HepG2 (cell line): ENCODE results near the gene IL6ST. TPM values are rescaled to one million over a fixed set of nuclear protein-coding genes. Genes with fewer than 3 reads are reported as not detected.

Experiments used
- ATAC-seq: fragments of 200-7000 bp; cut with Tn5 transposase; 3 replicates; pipeline ENCODE4 v1.9.1; 2020; ENCODE audit warnings: mild to moderate bottlenecking, moderate library complexity
- BruUV-seq: library from RNA; stranded (reverse); fragments of 400-500 nt; replicated peaks from 2 replicates; lab custom pipeline; 2021; lab: Mats Ljungman, UMichigan
- CTCF ChIA-PET: fragments of 300-600 bp; formaldehyde crosslinking; extraction: SDS; loops from one replicate; lab custom pipeline; 2021; ENCODE audit warnings: low total read pairs, inconsistent platforms, low intra/inter-chr PET ratio; lab: Yijun Ruan, JAX
- POLR2A ChIA-PET: fragments of 350-600 bp; sonication (Branson Sonifier 250); formaldehyde crosslinking; loops from one replicate; lab custom pipeline; 2020; ENCODE audit warnings: antibody characterized with exemption, inconsistent platforms; lab: Yijun Ruan, JAX
- DNase-seq: peaks from one replicate; pipeline ENCODE4 v3.0.0-alpha.2; 2015; ENCODE audit warnings: low spot score
- FAIRE-seq: peaks from 3 replicates; lab custom pipeline; 2011; peaks lifted over from hg19 to GRCh38; lab: Jason Lieb, UNC
- H2AFZ ChIP-seq: one replicate; pipeline ENCODE4 v1.6.1; 2011; ENCODE audit warnings: low read length, inconsistent platforms
- H3K27ac ChIP-seq: fragments of 300-600 bp; 3 replicates; pipeline ENCODE4 v1.8.0; 2011; ENCODE audit warnings: mixed run types, mild to moderate bottlenecking, mixed read lengths, low read length, inconsistent platforms; ENCODE audit not compliant: insufficient read depth; ENCODE audit errors: extremely low read length
- H3K27me3 ChIP-seq, 2 experiments: fragments of 200-600 bp in 1 of 2; 2 replicates in 1 of 2; 3 replicates in 1 of 2; pipeline versions ENCODE4 v1.6.0 to v1.8.0; 2011; ENCODE audit warnings: low read length in 2 of 2, mild to moderate bottlenecking in 2 of 2, moderate library complexity in 2 of 2, inconsistent platforms in 1 of 2; ENCODE audit not compliant: insufficient read depth in 2 of 2, control insufficient read depth in 1 of 2
- H3K36me3 ChIP-seq, 2 experiments: fragments of 200-600 bp in 1 of 2; replicated peaks in 1 of 2; 2 replicates in 1 of 2; 3 replicates in 1 of 2; pipeline versions ENCODE4 v1.5.1 to v1.8.0; 2011; ENCODE audit warnings: low read length in 2 of 2, inconsistent platforms in 1 of 2; ENCODE audit not compliant: insufficient read depth in 2 of 2, control insufficient read depth in 1 of 2
- H3K4me1 ChIP-seq: 2 replicates; pipeline ENCODE4 v1.5.1; 2012; ENCODE audit warnings: low read length, inconsistent platforms; ENCODE audit not compliant: insufficient read depth
- H3K4me2 ChIP-seq: 2 replicates; pipeline ENCODE4 v1.6.0; 2011; ENCODE audit warnings: low read depth, low read length, inconsistent platforms
- H3K4me3 ChIP-seq, 3 experiments: fragments of 200-600 bp in 1 of 3; sonication (generic), shearing (Covaris generic) in 1 of 3; replicated peaks in 1 of 3; 2 replicates each; pipeline ENCODE4 v1.5.1; 2011 to 2016; ENCODE audit warnings: low read length in 3 of 3, inconsistent platforms in 2 of 3, low read depth in 2 of 3, mild to moderate bottlenecking in 2 of 3, control low read depth in 1 of 3, mixed read lengths in 1 of 3; ENCODE audit not compliant: insufficient read depth in 1 of 3
- H3K79me2 ChIP-seq: one replicate; pipeline ENCODE4 v1.6.1; 2011; ENCODE audit warnings: low read length, inconsistent platforms; ENCODE audit not compliant: insufficient read depth
- H3K9ac ChIP-seq: 2 replicates; pipeline ENCODE4 v1.6.0; 2011; ENCODE audit warnings: mild to moderate bottlenecking, low read depth, low read length, inconsistent platforms; ENCODE audit not compliant: insufficient read depth
- H3K9me3 ChIP-seq: 2 replicates; pipeline ENCODE4 v1.5.1; 2012; ENCODE audit warnings: mild to moderate bottlenecking, low read length
- H4K20me1 ChIP-seq: 2 replicates; pipeline ENCODE4 v1.6.0; 2011; ENCODE audit warnings: inconsistent platforms, mild to moderate bottlenecking, low read length, moderate library complexity; ENCODE audit not compliant: insufficient read depth
- ARID2 ChIP-seq: sonication (generic); formaldehyde crosslinking; IDR thresholded peaks from 2 replicates; pipeline ENCODE4 v1.8.1; 2022; ENCODE audit warnings: mild to moderate bottlenecking, missing genetic modification reagents, borderline replicate concordance
- NFYC ChIP-seq: IDR thresholded peaks from 2 replicates; pipeline ENCODE4 v1.6.1; 2016; ENCODE audit warnings: missing genetic modification reagents, missing compliant biosample characterization
- ZFP41 ChIP-seq: sonication (generic); formaldehyde crosslinking; IDR thresholded peaks from 2 replicates; pipeline ENCODE4 v1.4.0; 2020; ENCODE audit warnings: mild to moderate bottlenecking, missing genetic modification reagents, borderline replicate concordance
- ZMAT3 ChIP-seq: sonication (generic); formaldehyde crosslinking; conservative IDR thresholded peaks from 2 replicates; pipeline ENCODE4 v1.7.0; 2021; ENCODE audit warnings: missing genetic modification reagents
- ZNF10 ChIP-seq: sonication (generic); formaldehyde crosslinking; IDR thresholded peaks from 2 replicates; pipeline ENCODE4 v1.4.0; 2020; ENCODE audit warnings: mild to moderate bottlenecking, low read depth, missing genetic modification reagents, borderline replicate concordance
- ZNF180 ChIP-seq: sonication (generic); formaldehyde crosslinking; IDR thresholded peaks from 2 replicates; pipeline ENCODE4 v1.4.0; 2020; ENCODE audit warnings: low read depth, missing genetic modification reagents, borderline replicate concordance
- ZNF7 ChIP-seq: IDR thresholded peaks from 2 replicates; pipeline ENCODE4 v1.6.1; 2016; ENCODE audit warnings: missing biosample characterization, missing genetic modification reagents
- WGBS: methylation state at CpG from one replicate; pipeline ENCODE4 v1.1.6; 2017; ENCODE audit warnings: low lambda C conversion rate; 5-methylcytosine and 5-hydroxymethylcytosine counted together
- in situ Hi-C: cut with HindIII; loops from 2 replicates; pipeline ENCODE4 v1.10.0; 2017; ENCODE audit warnings: low pct_unique_long_range_greater_than_20kb; ENCODE audit not compliant: extremely low pct_ligation_motif_present
- intact Hi-C: fragments of 100-400 bp; cut with micrococcal nuclease; formaldehyde crosslinking; loops from one replicate; pipeline ENCODE4 v1.10.0; 2022; ENCODE audit not compliant: unreplicated experiment
- polyA plus RNA-seq, 8 experiments: library from polyadenylated mRNA; depleted of rRNA in 3 of 8; stranded (reverse) in 7 of 8; unstranded in 1 of 8; fragments of >200 nt; fragmentation: Illumina TruSeq in 4 of 8; extraction: Trizol in 4 of 8; gene quantifications; 2 replicates each; pipeline versions ENCODE4 v1.2.1 to v1.2.3, GENCODE V29; 2011 to 2016; ENCODE audit warnings: low read depth in 4 of 8, missing spikeins in 1 of 8, mixed read lengths in 1 of 8; ENCODE audit not compliant: insufficient read depth in 1 of 8
- total RNA-seq, 5 experiments: library from RNA; depleted of rRNA; stranded (reverse); fragments of >200 nt; fragmentation: Illumina TruSeq; extraction: Trizol; gene quantifications; 2 replicates each; pipeline ENCODE4 v1.2.3, GENCODE V29; 2016; ENCODE audit warnings: low read depth in 1 of 5
- TF ChIP-seq, protein P1 (sequence below): sonication (generic); formaldehyde crosslinking; IDR thresholded peaks from 2 replicates; pipeline ENCODE4 v1.5.0; 2020; ENCODE audit warnings: mild to moderate bottlenecking, missing genetic modification reagents
- TF ChIP-seq, protein P2 (sequence below): sonication (generic); formaldehyde crosslinking; IDR thresholded peaks from 2 replicates; pipeline ENCODE4 v1.4.0; 2020; ENCODE audit warnings: missing genetic modification reagents
- TF ChIP-seq, protein P3 (sequence below): sonication (generic); formaldehyde crosslinking; IDR thresholded peaks from 2 replicates; pipeline ENCODE4 v1.4.0; 2020; ENCODE audit warnings: mild to moderate bottlenecking, low read depth, missing genetic modification reagents
- TF ChIP-seq, protein P4 (sequence below): sonication (generic); formaldehyde crosslinking; IDR thresholded peaks from 2 replicates; pipeline ENCODE4 v1.8.1; 2023; ENCODE audit warnings: mild to moderate bottlenecking, missing genetic modification reagents, borderline replicate concordance

IL6ST gene
- total and polyA plus RNA-seq, 2 of the 13 experiments (the other 11 are each of a cell fraction or from before 2014, with no cell fraction given) = 66.6 to 166 TPM

DNA sequence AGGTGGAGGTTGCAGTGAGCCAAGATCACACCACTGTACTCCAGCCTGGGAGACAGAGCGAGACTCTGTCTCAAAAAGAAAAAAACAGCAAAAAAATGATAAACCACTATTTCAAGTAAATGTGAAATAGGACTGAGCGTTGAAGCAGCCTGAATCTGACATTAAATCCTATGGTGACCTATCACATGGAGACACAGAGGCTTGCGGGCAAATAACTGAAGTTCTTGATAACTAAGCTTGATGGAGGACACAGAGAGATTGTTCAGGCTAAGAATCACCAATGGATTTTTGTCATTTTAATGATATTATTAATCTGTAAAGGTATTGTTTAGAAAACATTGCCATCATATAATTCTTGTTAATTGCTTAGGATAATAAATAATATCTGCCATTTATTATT lies 15.7 kb upstream of the IL6ST start:
- Histone ChIP-seq H3K4me3 (no peak overlapping the region), H4K20me1 (no peaks in the 10 kb centered on the region), H3K9ac (no peak overlapping the region), H3K4me1 (peaks cover 42% of the 10 kb centered on the region), H3K79me2 (no peaks in the 10 kb centered on the region), H3K27ac (no peak overlapping the region), H2AFZ (no peak overlapping the region), H3K4me2 (no peak overlapping the region), H3K36me3 (no peaks in the 10 kb centered on the region), H3K27me3 (no peaks in the 10 kb centered on the region), H3K9me3 (no peaks in the 10 kb centered on the region)
- ATAC-seq (no peak), FAIRE-seq (no peak), DNase-seq (no peak)
- CTCF ChIA-PET = no interaction called here
- intact Hi-C loops (no loop called here), in situ Hi-C loops (no loop called here)
- POLR2A ChIA-PET = no interaction called here
- no TSS peak for BruUV-seq
- TF ChIP-seq, protein P1, sequence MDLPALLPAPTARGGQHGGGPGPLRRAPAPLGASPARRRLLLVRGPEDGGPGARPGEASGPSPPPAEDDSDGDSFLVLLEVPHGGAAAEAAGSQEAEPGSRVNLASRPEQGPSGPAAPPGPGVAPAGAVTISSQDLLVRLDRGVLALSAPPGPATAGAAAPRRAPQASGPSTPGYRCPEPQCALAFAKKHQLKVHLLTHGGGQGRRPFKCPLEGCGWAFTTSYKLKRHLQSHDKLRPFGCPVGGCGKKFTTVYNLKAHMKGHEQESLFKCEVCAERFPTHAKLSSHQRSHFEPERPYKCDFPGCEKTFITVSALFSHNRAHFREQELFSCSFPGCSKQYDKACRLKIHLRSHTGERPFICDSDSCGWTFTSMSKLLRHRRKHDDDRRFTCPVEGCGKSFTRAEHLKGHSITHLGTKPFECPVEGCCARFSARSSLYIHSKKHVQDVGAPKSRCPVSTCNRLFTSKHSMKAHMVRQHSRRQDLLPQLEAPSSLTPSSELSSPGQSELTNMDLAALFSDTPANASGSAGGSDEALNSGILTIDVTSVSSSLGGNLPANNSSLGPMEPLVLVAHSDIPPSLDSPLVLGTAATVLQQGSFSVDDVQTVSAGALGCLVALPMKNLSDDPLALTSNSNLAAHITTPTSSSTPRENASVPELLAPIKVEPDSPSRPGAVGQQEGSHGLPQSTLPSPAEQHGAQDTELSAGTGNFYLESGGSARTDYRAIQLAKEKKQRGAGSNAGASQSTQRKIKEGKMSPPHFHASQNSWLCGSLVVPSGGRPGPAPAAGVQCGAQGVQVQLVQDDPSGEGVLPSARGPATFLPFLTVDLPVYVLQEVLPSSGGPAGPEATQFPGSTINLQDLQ (CRISPR knock-in tag) = no peak
- TF ChIP-seq, protein P2, sequence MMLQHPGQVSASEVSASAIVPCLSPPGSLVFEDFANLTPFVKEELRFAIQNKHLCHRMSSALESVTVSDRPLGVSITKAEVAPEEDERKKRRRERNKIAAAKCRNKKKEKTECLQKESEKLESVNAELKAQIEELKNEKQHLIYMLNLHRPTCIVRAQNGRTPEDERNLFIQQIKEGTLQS = no peak
- TF ChIP-seq ZMAT3 (CRISPR knock-in tag) = no peak
- no peak for TF ChIP-seq ARID2 (CRISPR knock-in tag)
- TF ChIP-seq, protein P3, sequence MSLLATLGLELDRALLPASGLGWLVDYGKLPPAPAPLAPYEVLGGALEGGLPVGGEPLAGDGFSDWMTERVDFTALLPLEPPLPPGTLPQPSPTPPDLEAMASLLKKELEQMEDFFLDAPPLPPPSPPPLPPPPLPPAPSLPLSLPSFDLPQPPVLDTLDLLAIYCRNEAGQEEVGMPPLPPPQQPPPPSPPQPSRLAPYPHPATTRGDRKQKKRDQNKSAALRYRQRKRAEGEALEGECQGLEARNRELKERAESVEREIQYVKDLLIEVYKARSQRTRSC (CRISPR knock-in tag) = no peak
- TF ChIP-seq ZNF7 (CRISPR knock-in tag) = no peak
- TF ChIP-seq, protein P4, sequence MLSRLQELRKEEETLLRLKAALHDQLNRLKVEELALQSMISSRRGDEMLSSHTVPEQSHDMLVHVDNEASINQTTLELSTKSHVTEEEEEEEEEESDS = no peak
- no peak for TF ChIP-seq ZFP41 (CRISPR knock-in tag)
- TF ChIP-seq ZNF180 (CRISPR knock-in tag) = no peak
- no peak for TF ChIP-seq NFYC (CRISPR knock-in tag)
- no peak for TF ChIP-seq ZNF10 (CRISPR knock-in tag)
- WGBS = 97% methylated on average over 3 of the region's 3 CpGs
